Peyer's patch (tissue), 4 donors: ENCODE results near the gene TTC28. TPM values are rescaled to one million over a fixed set of nuclear protein-coding genes. Genes with fewer than 3 reads are reported as not detected.

ENCODE experiments used
- DNase-seq, 3 donors: peaks; one replicate each; pipeline ENCODE4 v3.0.0-alpha.2; 2017 to 2019
- H3K27ac ChIP-seq, 4 donors: fragments of 200-600 bp; sonication (generic); one replicate each; pipeline ENCODE4 v1.5.1; 2016 to 2019
- H3K27me3 ChIP-seq, 2 donors: fragments of 200-600 bp; sonication (generic); one replicate each; pipeline ENCODE4 v1.5.1; 2019
- H3K36me3 ChIP-seq, 3 donors: fragments of 200-600 bp; sonication (generic); one replicate each; pipeline ENCODE4 v1.5.1; 2016 to 2019
- H3K4me1 ChIP-seq, 4 donors: fragments of 200-600 bp; sonication (generic); one replicate each; pipeline ENCODE4 v1.5.1; 2016 to 2019
- H3K4me3 ChIP-seq, 4 donors: fragments of 200-600 bp; sonication (generic); 1 replicate in 3 of 4; 2 replicates in 1 of 4; pipeline ENCODE4 v1.5.1; 2016 to 2019; ENCODE audit warnings: mild to moderate bottlenecking in 1 of 4
- H3K9me3 ChIP-seq, 4 donors: fragments of 200-600 bp; sonication (generic); one replicate each; pipeline ENCODE4 v1.5.1; 2016 to 2019; ENCODE audit warnings: mild to moderate bottlenecking in 1 of 4
- POLR2A ChIP-seq, 2 donors: fragments of 450-650 bp; IDR thresholded peaks; one replicate each; pipeline ENCODE4 v1.5.1; 2017; ENCODE audit warnings: antibody characterized with exemption in 2 of 2, mild to moderate bottlenecking in 2 of 2, moderate library complexity in 2 of 2
- total RNA-seq, 4 donors: library from RNA; depleted of rRNA; stranded (reverse); fragments of >200 nt; gene quantifications; one replicate each; pipeline ENCODE4 v1.1.0, GENCODE V29; 2016
- TF ChIP-seq, protein P1 (sequence below), 6 experiments: fragments of 450-650 bp in 4 of 6; fragments of 200-600 bp in 2 of 6; sonication (generic) in 1 of 6; IDR thresholded peaks; one replicate each; pipeline ENCODE4 v1.5.1; 2017 to 2019; ENCODE audit warnings: antibody characterized with exemption in 6 of 6, mild to moderate bottlenecking in 3 of 6, moderate library complexity in 1 of 6

The TTC28 gene
- total RNA-seq, 4 donors from 2014 or later = 9.1 to 46.4 (median 35.2) TPM

DNA sequence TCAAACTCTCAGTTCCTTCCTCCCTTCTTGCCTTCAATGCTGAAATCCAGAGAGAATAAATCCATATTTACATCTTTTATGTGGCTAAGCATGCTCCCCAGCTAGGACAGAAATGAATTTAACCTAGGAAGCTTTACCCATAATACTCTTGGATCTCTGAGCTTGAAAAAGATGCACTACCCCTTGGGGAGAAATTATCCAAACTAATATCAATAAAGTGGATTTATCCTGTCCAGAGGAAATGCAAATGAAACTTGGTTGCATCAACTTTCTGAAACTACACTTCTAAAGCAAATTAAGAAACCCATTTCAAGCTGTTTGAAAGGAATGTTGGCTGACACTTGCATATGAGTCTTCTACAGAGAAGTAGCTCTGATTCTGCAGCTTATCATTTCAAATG is 347.9 kb downstream of the TTC28 start:
- Histone ChIP-seq H3K27me3 (no peaks in the 10 kb centered on the region), H3K4me3 (no peak overlapping the region), H3K9me3 (no peaks in the 10 kb centered on the region), H3K36me3 (no peaks in the 10 kb centered on the region), H3K4me1 (no peaks in the 10 kb centered on the region), H3K27ac (no peak overlapping the region)
- DNase-seq = no peak
- TF ChIP-seq, protein P1, sequence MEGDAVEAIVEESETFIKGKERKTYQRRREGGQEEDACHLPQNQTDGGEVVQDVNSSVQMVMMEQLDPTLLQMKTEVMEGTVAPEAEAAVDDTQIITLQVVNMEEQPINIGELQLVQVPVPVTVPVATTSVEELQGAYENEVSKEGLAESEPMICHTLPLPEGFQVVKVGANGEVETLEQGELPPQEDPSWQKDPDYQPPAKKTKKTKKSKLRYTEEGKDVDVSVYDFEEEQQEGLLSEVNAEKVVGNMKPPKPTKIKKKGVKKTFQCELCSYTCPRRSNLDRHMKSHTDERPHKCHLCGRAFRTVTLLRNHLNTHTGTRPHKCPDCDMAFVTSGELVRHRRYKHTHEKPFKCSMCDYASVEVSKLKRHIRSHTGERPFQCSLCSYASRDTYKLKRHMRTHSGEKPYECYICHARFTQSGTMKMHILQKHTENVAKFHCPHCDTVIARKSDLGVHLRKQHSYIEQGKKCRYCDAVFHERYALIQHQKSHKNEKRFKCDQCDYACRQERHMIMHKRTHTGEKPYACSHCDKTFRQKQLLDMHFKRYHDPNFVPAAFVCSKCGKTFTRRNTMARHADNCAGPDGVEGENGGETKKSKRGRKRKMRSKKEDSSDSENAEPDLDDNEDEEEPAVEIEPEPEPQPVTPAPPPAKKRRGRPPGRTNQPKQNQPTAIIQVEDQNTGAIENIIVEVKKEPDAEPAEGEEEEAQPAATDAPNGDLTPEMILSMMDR (IDR thresholded peaks at IDR 0.05) = no peak
- TF ChIP-seq POLR2A (IDR thresholded peaks at IDR 0.05) = no peak

DNA sequence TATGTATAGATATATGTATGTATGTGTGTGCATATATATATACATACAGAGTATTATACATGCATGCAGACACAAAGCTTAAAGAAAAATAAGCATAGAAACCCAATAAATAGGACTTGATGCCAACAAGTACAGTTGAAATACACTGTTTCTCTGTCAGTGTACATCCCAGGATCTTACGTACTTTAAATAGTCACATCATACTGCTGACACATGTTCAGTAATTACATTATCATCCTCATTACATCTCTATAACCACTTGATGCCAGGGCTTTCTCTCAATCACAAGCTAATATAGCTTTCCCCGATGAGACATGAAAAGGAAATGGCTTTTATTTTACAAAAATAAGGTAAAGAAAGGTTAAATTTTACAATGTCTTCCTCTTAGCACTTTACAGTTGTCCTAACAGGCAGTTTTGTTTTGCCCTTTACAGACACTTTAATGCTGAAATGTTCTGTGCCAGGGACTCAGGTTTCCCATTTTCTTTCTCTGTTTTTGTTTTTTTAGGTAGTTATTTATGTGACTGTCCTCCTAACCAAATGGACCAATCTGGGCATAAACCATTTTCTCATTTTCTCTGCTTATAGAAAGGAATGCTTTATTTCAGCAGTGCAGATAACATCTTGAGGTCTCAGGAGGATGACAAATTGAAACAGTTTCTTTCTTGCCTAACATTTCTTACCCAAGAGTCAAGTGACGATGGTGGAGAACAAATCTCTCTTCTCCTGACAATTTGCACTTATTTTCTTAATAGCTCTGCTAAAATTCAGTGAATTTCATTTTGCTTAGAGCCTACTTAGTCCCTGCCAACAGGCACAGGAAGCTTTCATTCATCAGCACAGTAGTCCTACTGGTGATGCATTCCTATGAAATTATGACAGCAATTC is 350.2 kb downstream of the TTC28 start:
- Histone ChIP-seq H3K36me3 (no peaks in the 10 kb centered on the region), H3K27ac (no peak overlapping the region), H3K4me3 (no peak overlapping the region), H3K4me1 (no peaks in the 10 kb centered on the region), H3K27me3 (no peaks in the 10 kb centered on the region), H3K9me3 (no peaks in the 10 kb centered on the region)
- DNase-seq = no peak
- TF ChIP-seq, protein P1 (IDR thresholded peaks at IDR 0.05) = no peak
- TF ChIP-seq POLR2A (IDR thresholded peaks at IDR 0.05) = no peak

DNA sequence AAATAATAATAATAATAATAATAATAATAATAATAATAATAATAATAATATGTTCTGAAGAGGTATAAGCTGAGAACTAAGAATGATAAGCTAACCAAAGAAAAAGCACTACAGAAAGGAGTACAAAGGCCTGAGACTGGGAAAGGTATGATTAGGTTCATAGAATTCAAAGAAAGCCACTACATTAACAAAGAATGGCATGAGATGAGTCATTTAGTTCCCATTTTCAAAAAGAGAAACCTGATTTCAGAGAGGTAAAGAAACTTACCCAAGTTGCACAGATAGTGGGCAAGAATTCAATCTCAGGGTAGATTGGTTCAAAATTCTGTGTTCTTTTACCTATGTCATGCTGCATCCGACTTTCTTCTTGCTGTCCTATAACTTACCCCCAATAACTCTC is 350.9 kb downstream of the TTC28 start:
- H3K36me3 ChIP-seq = no peaks in the 10 kb centered on the region
- H3K4me3 ChIP-seq = no peak overlapping the region
- no peaks in the 10 kb centered on the region for H3K27me3 ChIP-seq
- no peaks in the 10 kb centered on the region for H3K4me1 ChIP-seq
- TF ChIP-seq, protein P1 (IDR thresholded peaks at IDR 0.05) = no peak
- TF ChIP-seq POLR2A (IDR thresholded peaks at IDR 0.05) = no peak
- H3K9me3 ChIP-seq = no peaks in the 10 kb centered on the region
- no peak overlapping the region for H3K27ac ChIP-seq
- no peak for DNase-seq

DNA sequence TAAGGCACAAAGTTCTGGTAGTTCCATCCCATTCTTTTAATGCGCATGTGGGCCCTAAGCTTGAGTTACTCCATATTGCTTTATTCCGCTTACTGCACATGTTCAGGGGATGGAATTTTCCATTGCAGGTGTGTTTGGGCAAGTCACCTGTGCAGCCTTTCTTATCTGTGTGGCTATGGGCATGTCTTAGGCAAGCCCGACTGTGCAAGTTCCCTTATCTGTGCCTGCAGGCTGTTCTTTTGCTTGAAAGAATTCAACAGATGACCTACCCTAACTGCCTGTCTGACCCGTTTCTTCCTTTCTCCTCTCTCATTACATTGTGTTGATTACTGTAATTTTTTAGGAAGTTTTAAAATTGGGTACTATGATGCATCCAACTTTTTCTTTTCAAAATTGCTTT is 363.6 kb downstream of the TTC28 start:
- no peaks in the 10 kb centered on the region for H3K36me3 ChIP-seq
- H3K27me3 ChIP-seq = no peaks in the 10 kb centered on the region
- TF ChIP-seq, protein P1 (IDR thresholded peaks at IDR 0.05) = no peak
- TF ChIP-seq POLR2A (IDR thresholded peaks at IDR 0.05) = no peak
- no peak overlapping the region for H3K4me3 ChIP-seq
- no peak for DNase-seq
- H3K9me3 ChIP-seq = no peaks in the 10 kb centered on the region
- no peak overlapping the region for H3K27ac ChIP-seq
- no peaks in the 10 kb centered on the region for H3K4me1 ChIP-seq

DNA sequence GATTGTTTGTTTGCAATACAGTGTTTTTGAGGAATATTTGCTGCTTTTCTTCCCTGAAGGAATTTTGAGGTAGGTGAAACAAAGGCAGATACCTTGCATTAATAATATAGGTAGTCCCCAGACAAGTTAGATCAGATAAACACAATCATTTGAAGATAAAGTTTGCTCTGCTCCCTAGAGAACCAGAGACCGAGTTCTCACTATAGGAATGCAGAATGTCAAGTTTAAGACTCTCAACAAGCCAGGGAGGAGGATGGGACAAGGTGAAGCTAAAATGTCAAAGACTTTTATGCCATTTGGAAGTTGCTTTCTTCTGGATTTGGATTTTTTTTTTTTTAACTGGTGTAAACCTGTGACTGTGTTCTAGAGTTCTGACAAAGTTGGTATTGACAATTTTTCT is 364.7 kb downstream of the TTC28 start:
- no peak for TF ChIP-seq POLR2A (IDR thresholded peaks at IDR 0.05)
- TF ChIP-seq, protein P1 (IDR thresholded peaks at IDR 0.05) = no peak
- no peaks in the 10 kb centered on the region for H3K9me3 ChIP-seq
- no peak overlapping the region for H3K4me3 ChIP-seq
- no peaks in the 10 kb centered on the region for H3K4me1 ChIP-seq
- no peak overlapping the region for H3K27ac ChIP-seq
- DNase-seq = no peak
- no peaks in the 10 kb centered on the region for H3K36me3 ChIP-seq
- H3K27me3 ChIP-seq = no peaks in the 10 kb centered on the region
